GM18861 (cell line): ENCODE measurements around the gene LRRC17.

Source experiments
- ATAC-seq: cut with Tn5 transposase; IDR thresholded peaks from one replicate; pipeline ENCODE4 v1.9.1; 2021; ENCODE audit not compliant: unreplicated experiment

The LRRC17 gene

GRCh38 chr7:102985176-102985783, 72.5 kb downstream of the LRRC17 start:
- ATAC-seq: no peak

GRCh38 chr7:102988088-102988487, 75.3 kb downstream of the LRRC17 start:
- ATAC-seq: no peak

GRCh38 chr7:102988631-102989560, 76.1 kb downstream of the LRRC17 start:
- no peak for ATAC-seq

- ATAC-seq: no peak
These were observed 77.8 kb downstream of the LRRC17 start for GRCh38 chr7:102990642-102991041.

GRCh38 chr7:102991077-102991539, 78.3 kb downstream of the LRRC17 start:
- no peak for ATAC-seq

- no peak for ATAC-seq
These were observed 78.9 kb downstream of the LRRC17 start for GRCh38 chr7:102991540-102992214.

GRCh38 chr7:102992509-102992937, 79.7 kb downstream of the LRRC17 start:
- ATAC-seq: no peak

GRCh38 chr7:102992938-102993717, 80.3 kb downstream of the LRRC17 start:
- ATAC-seq: no peak

- ATAC-seq: no peak
These were observed 80.9 kb downstream of the LRRC17 start for GRCh38 chr7:102993718-102994029.

- ATAC-seq: no peak
These were observed 81.8 kb downstream of the LRRC17 start for GRCh38 chr7:102994567-102994966.
